Bronchial epithelial cell (primary cell): Measurements from ENCODE around the gene TXNDC8. TPM values are rescaled to one million over a fixed set of nuclear protein-coding genes. Genes with fewer than 3 reads are reported as not detected.

Source experiments
- DNase-seq: peaks from one replicate; pipeline ENCODE4 v3.0.0-alpha.2; 2010; ENCODE audit warnings: low read depth
- FAIRE-seq: peaks from 2 replicates; lab custom pipeline; 2011; peaks lifted over from hg19 to GRCh38; lab: Jason Lieb, UNC
- H3K27me3 ChIP-seq: 2 replicates; pipeline ENCODE4 v1.5.1; 2011; ENCODE audit warnings: low read length; ENCODE audit not compliant: control insufficient read depth, insufficient read depth
- H3K36me3 ChIP-seq: 2 replicates; pipeline ENCODE4 v1.5.1; 2011; ENCODE audit warnings: low read length; ENCODE audit not compliant: control insufficient read depth, insufficient read depth
- H3K4me3 ChIP-seq: 2 replicates; pipeline ENCODE4 v1.5.1; 2011; ENCODE audit warnings: mild to moderate bottlenecking, low read depth, low read length, control low read depth
- CTCF ChIP-seq: IDR thresholded peaks from 2 replicates; pipeline ENCODE4 v1.5.1; 2011; ENCODE audit warnings: mild to moderate bottlenecking, moderate library complexity, low read length, control low read depth, inconsistent platforms; ENCODE audit not compliant: insufficient read depth, severe bottlenecking
- total RNA-seq: library from RNA; depleted of rRNA; stranded (reverse); fragments of >200 nt; gene quantifications from 2 replicates; pipeline ENCODE4 v1.2.1, GENCODE V29; 2014

The TXNDC8 gene
- total RNA-seq, 1 donor from 2014 or later, result not detected

- TF ChIP-seq CTCF, result no peak
- DNase-seq (peak; percentile 99), FAIRE-seq (peak; percentile 72)
- no peak overlapping the region for H3K4me3 ChIP-seq
- no peaks in the 10 kb centered on the region for H3K27me3 ChIP-seq
- H3K36me3 ChIP-seq, result no peaks in the 10 kb centered on the region
Observed at GRCh38 chr9:110283751-110284150, 53.9 kb downstream of the TXNDC8 start.

- no peak for FAIRE-seq
Observed at GRCh38 chr9:110282739-110283081, 55.0 kb downstream of the TXNDC8 start.

GRCh38 chr9:110282018-110282738 lies 55.5 kb downstream of the TXNDC8 start:
- Histone ChIP-seq H3K27me3 (no peaks in the 10 kb centered on the region), H3K4me3 (no peak overlapping the region), H3K36me3 (no peaks in the 10 kb centered on the region)
- TF ChIP-seq CTCF, result no peak
- DNase-seq, result no peak
- FAIRE-seq, result no peak

More at GRCh38 chr9:110282739-110283081, 55.0 kb downstream of the TXNDC8 start:
- no peak for TF ChIP-seq CTCF
- Histone ChIP-seq H3K36me3 (no peaks in the 10 kb centered on the region), H3K4me3 (no peak overlapping the region), H3K27me3 (no peaks in the 10 kb centered on the region)
- DNase-seq, result no peak

GRCh38 chr9:110278080-110278707 lies 59.5 kb downstream of the TXNDC8 start:
- no peak for TF ChIP-seq CTCF
- H3K36me3 ChIP-seq, result no peaks in the 10 kb centered on the region
- DNase-seq (peak; percentile 74), FAIRE-seq (no peak)
- H3K4me3 ChIP-seq, result no peak overlapping the region
- H3K27me3 ChIP-seq, result no peaks in the 10 kb centered on the region

GRCh38 chr9:110276781-110277180 lies 60.9 kb downstream of the TXNDC8 start:
- Histone ChIP-seq H3K27me3 (no peaks in the 10 kb centered on the region), H3K4me3 (no peak overlapping the region), H3K36me3 (no peaks in the 10 kb centered on the region)
- DNase-seq (no peak), FAIRE-seq (no peak)
- no peak for TF ChIP-seq CTCF
